H1 (cell line): ENCODE results near the gene EHBP1. TPM values are rescaled to one million over a fixed set of nuclear protein-coding genes. Genes with fewer than 3 reads are reported as not detected.

Experiments
- CTCF ChIA-PET: fragments of 300-600 bp; sonication (Branson Sonifier 250); formaldehyde crosslinking; loops from one replicate; lab custom pipeline; 2021; ENCODE audit not compliant: partially characterized antibody; lab: Charles Lee
- POLR2A ChIA-PET: fragments of 300-600 bp; sonication (Branson Sonifier 250); formaldehyde crosslinking; loops from one replicate; lab custom pipeline; 2021; ENCODE audit warnings: inconsistent platforms; ENCODE audit not compliant: partially characterized antibody; lab: Charles Lee
- DNase-seq, 2 experiments: peaks; one replicate each; pipeline versions ENCODE4 v3.0.0 to v3.0.0-alpha.2; 2010 to 2022; ENCODE audit warnings: low spot score in 2 of 2, low read depth in 1 of 2, mixed read lengths in 1 of 2
- FAIRE-seq: peaks from 2 replicates; lab custom pipeline; 2011; peaks lifted over from hg19 to GRCh38; lab: Jason Lieb, UNC
- H2AFZ ChIP-seq: 2 replicates; pipeline ENCODE4 v1.8.1; 2012; ENCODE audit warnings: low read length, inconsistent platforms
- H2AK5ac ChIP-seq: 2 replicates; pipeline ENCODE4 v1.6.1; 2013; ENCODE audit warnings: low read depth, low read length
- H2BK120ac ChIP-seq: replicated peaks from 2 replicates; pipeline ENCODE3; 2013; ENCODE audit warnings: low read depth, low read length, inconsistent platforms
- H2BK12ac ChIP-seq: 2 replicates; pipeline ENCODE4 v1.6.1; 2013; ENCODE audit warnings: low read depth, low read length
- H2BK15ac ChIP-seq: 2 replicates; pipeline ENCODE4 v1.6.1; 2013; ENCODE audit warnings: low read length
- H2BK20ac ChIP-seq: 2 replicates; pipeline ENCODE4 v1.6.1; 2013; ENCODE audit warnings: low read length
- H2BK5ac ChIP-seq: 2 replicates; pipeline ENCODE4 v1.6.1; 2013; ENCODE audit warnings: low read depth, low read length
- H3K14ac ChIP-seq: 2 replicates; pipeline ENCODE4 v1.6.1; 2013; ENCODE audit warnings: inconsistent platforms; ENCODE audit not compliant: insufficient read length
- H3K18ac ChIP-seq: 2 replicates; pipeline ENCODE4 v1.6.1; 2013; ENCODE audit warnings: low read length; ENCODE audit errors: extremely low read depth
- H3K23ac ChIP-seq: 2 replicates; pipeline ENCODE4 v1.6.1; 2013; ENCODE audit warnings: inconsistent platforms; ENCODE audit not compliant: insufficient read length
- H3K23me2 ChIP-seq: 2 replicates; pipeline ENCODE4 v1.6.1; 2013; ENCODE audit warnings: low read depth, low read length
- H3K27ac ChIP-seq: 2 replicates; pipeline ENCODE4 v1.6.1; 2011; ENCODE audit warnings: low read depth, low read length, inconsistent platforms
- H3K27me3 ChIP-seq, 4 experiments: replicated peaks in 1 of 4; 1 replicate in 1 of 4; 2 replicates in 3 of 4; pipeline versions ENCODE4 v1.6.1 to v1.8.1; 2011 to 2013; ENCODE audit warnings: low read length in 3 of 4, mild to moderate bottlenecking in 3 of 4, inconsistent platforms in 2 of 4, mixed read lengths in 2 of 4, moderate library complexity in 1 of 4; ENCODE audit not compliant: control insufficient read depth in 3 of 4, insufficient read depth in 3 of 4; ENCODE audit errors: extremely low read depth in 1 of 4
- H3K36me3 ChIP-seq, 4 experiments: 2 replicates each; pipeline versions ENCODE4 v1.6.1 to v1.8.1; 2011 to 2013; ENCODE audit warnings: mild to moderate bottlenecking in 4 of 4, low read length in 3 of 4, moderate library complexity in 2 of 4, control low read depth in 1 of 4, inconsistent platforms in 1 of 4; ENCODE audit not compliant: insufficient read depth in 4 of 4, control insufficient read depth in 2 of 4
- H3K4ac ChIP-seq: replicated peaks from 2 replicates; pipeline ENCODE3; 2013; ENCODE audit warnings: low read length, low read depth, mixed read lengths, inconsistent platforms; ENCODE audit not compliant: insufficient read length
- H3K4me1 ChIP-seq, 4 experiments: replicated peaks in 1 of 4; 1 replicate in 1 of 4; 2 replicates in 3 of 4; pipeline versions ENCODE4 v1.6.1 to v1.8.1; 2011 to 2013; ENCODE audit warnings: low read length in 3 of 4, inconsistent platforms in 2 of 4, mixed read lengths in 1 of 4; ENCODE audit not compliant: insufficient read depth in 4 of 4, control insufficient read depth in 3 of 4
- H3K4me2 ChIP-seq, 2 experiments: 2 replicates each; pipeline versions ENCODE4 v1.6.1 to v1.8.1; 2011 to 2013; ENCODE audit warnings: low read depth in 2 of 2, low read length in 2 of 2, control low read depth in 1 of 2, inconsistent platforms in 1 of 2, mild to moderate bottlenecking in 1 of 2; ENCODE audit not compliant: insufficient read depth in 1 of 2
- H3K4me3 ChIP-seq, 4 experiments: fragments of 200-600, 300-600 bp in 1 of 4; sonication (generic), shearing (Covaris generic), sonication (Bioruptor Twin) in 1 of 4; 2 replicates each; pipeline versions ENCODE4 v1.5.1 to v1.8.1; 2011 to 2016; ENCODE audit warnings: low read length in 4 of 4, low read depth in 3 of 4, control low read depth in 2 of 4, inconsistent platforms in 2 of 4, mild to moderate bottlenecking in 2 of 4, mixed read lengths in 1 of 4, moderate library complexity in 1 of 4; ENCODE audit not compliant: insufficient read depth in 2 of 4; ENCODE audit errors: extremely low read depth in 1 of 4
- H3K56ac ChIP-seq: replicated peaks from 2 replicates; pipeline ENCODE3; 2013; ENCODE audit warnings: low read depth, mild to moderate bottlenecking, mixed read lengths, low read length, inconsistent platforms; ENCODE audit not compliant: insufficient read length
- H3K79me1 ChIP-seq: 2 replicates; pipeline ENCODE4 v1.6.1; 2013; ENCODE audit warnings: low read depth, low read length, control low read depth
- H3K79me2 ChIP-seq, 2 experiments: 2 replicates each; pipeline versions ENCODE4 v1.6.1 to v1.8.1; 2012 to 2013; ENCODE audit warnings: low read length in 2 of 2, mild to moderate bottlenecking in 2 of 2, inconsistent platforms in 1 of 2; ENCODE audit not compliant: insufficient read depth in 2 of 2, control insufficient read depth in 1 of 2
- H3K9ac ChIP-seq, 4 experiments: replicated peaks in 1 of 4; 1 replicate in 1 of 4; 2 replicates in 3 of 4; pipeline versions ENCODE4 v1.6.1 to v1.8.1; 2011 to 2013; ENCODE audit warnings: low read depth in 3 of 4, low read length in 3 of 4, control low read depth in 2 of 4, mild to moderate bottlenecking in 2 of 4, moderate library complexity in 2 of 4, inconsistent platforms in 1 of 4; ENCODE audit errors: extremely low read depth in 1 of 4
- H3K9me3 ChIP-seq, 2 experiments: 2 replicates each; pipeline versions ENCODE4 v1.6.1 to v1.8.1; 2012 to 2013; ENCODE audit warnings: mild to moderate bottlenecking in 2 of 2, moderate library complexity in 2 of 2, control low read depth in 1 of 2, inconsistent platforms in 1 of 2, low read depth in 1 of 2, low read length in 1 of 2, mixed read lengths in 1 of 2; ENCODE audit not compliant: insufficient read depth in 2 of 2
- H4K20me1 ChIP-seq, 2 experiments: replicated peaks in 1 of 2; 2 replicates each; pipeline versions ENCODE3 to v1.8.1; 2011 to 2013; ENCODE audit warnings: inconsistent platforms in 2 of 2, low read length in 2 of 2, mild to moderate bottlenecking in 1 of 2; ENCODE audit not compliant: insufficient read depth in 2 of 2, control insufficient read depth in 1 of 2
- H4K5ac ChIP-seq: 2 replicates; pipeline ENCODE4 v1.6.1; 2013; ENCODE audit warnings: low read length, low read depth, mixed read lengths, inconsistent platforms; ENCODE audit not compliant: insufficient read length
- H4K8ac ChIP-seq: 2 replicates; pipeline ENCODE4 v1.8.0; 2013; ENCODE audit warnings: mild to moderate bottlenecking, moderate library complexity, low read length, inconsistent platforms; ENCODE audit not compliant: insufficient read depth; ENCODE audit errors: extremely low read depth
- H4K91ac ChIP-seq: replicated peaks from 2 replicates; pipeline ENCODE3; 2013; ENCODE audit warnings: low read length, mixed read lengths, inconsistent platforms; ENCODE audit not compliant: insufficient read length
- CEBPB ChIP-seq: IDR thresholded peaks from 2 replicates; pipeline ENCODE4 v1.6.1; 2012; ENCODE audit warnings: low read depth, low read length
- CREB1 ChIP-seq: IDR thresholded peaks from 2 replicates; pipeline ENCODE4 v1.6.1; 2012; ENCODE audit warnings: inconsistent platforms
- CTBP2 ChIP-seq: IDR thresholded peaks from 2 replicates; pipeline ENCODE4 v1.7.0; 2011; ENCODE audit warnings: borderline replicate concordance, mild to moderate bottlenecking, moderate library complexity, mixed read lengths, low read length; ENCODE audit not compliant: insufficient read depth, insufficient read length
- JUN ChIP-seq: IDR thresholded peaks from 2 replicates; pipeline ENCODE4 v1.6.1; 2011; ENCODE audit warnings: low read depth, mild to moderate bottlenecking, improper control_type of control experiment, low read length
- NANOG ChIP-seq: IDR thresholded peaks from 2 replicates; pipeline ENCODE4 v1.6.1; 2011; ENCODE audit warnings: low read length, low read depth, mild to moderate bottlenecking, inconsistent platforms; ENCODE audit not compliant: insufficient read depth, poor library complexity, severe bottlenecking
- POLR2A ChIP-seq, 2 experiments: IDR thresholded peaks; 1 replicate in 1 of 2; 2 replicates in 1 of 2; pipeline ENCODE4 v1.6.1; 2011; ENCODE audit warnings: low read depth in 2 of 2, low read length in 2 of 2, mild to moderate bottlenecking in 2 of 2; ENCODE audit errors: control extremely low read depth in 1 of 2
- SIRT6 ChIP-seq: IDR thresholded peaks from one replicate; pipeline ENCODE4 v1.7.1; 2012; ENCODE audit warnings: low read length, inconsistent platforms
- SUZ12 ChIP-seq: fragments of 200-600 bp; sonication (generic); IDR thresholded peaks from 2 replicates; pipeline ENCODE4 v1.6.1; 2012; ENCODE audit warnings: mild to moderate bottlenecking, inconsistent platforms, low read length, moderate library complexity, mixed read lengths
- TAF1 ChIP-seq: IDR thresholded peaks from 2 replicates; pipeline ENCODE4 v1.6.1; 2011; ENCODE audit warnings: mild to moderate bottlenecking, low read depth, low read length
- WGBS, 2 experiments: shearing (Covaris generic) in 1 of 2; methylation state at CpG; one replicate each; pipeline versions ENCODE4 v1.1.6 to v1.1.7; 2013 to 2015; ENCODE audit warnings: low lambda C conversion rate in 2 of 2, mixed read lengths in 2 of 2, inconsistent platforms in 1 of 2, low coverage in 1 of 2, missing lambda C conversion rate in 1 of 2; ENCODE audit not compliant: insufficient replicate concordance in 2 of 2, insufficient coverage in 1 of 2, insufficient read length in 1 of 2; ENCODE audit errors: extremely low coverage in 1 of 2, missing lambda C conversion rate in 1 of 2; 5-methylcytosine and 5-hydroxymethylcytosine counted together
- polyA plus RNA-seq, 7 experiments: library from polyadenylated mRNA; depleted of rRNA in 3 of 7; stranded (reverse) in 5 of 7; unstranded in 2 of 7; fragments of >200 nt in 5 of 7; fragments of 200-250 nt in 2 of 7; gene quantifications; 1 replicate in 5 of 7; 2 replicates in 1 of 7; 4 replicates in 1 of 7; pipeline versions ENCODE4 v1.2.1 to v1.2.3, GENCODE V29; 2011 to 2013; ENCODE audit warnings: missing spikeins in 2 of 7, mixed read lengths in 2 of 7
- total RNA-seq: library from RNA; stranded (reverse); fragmentation: NEBNext Ultra II Directional; extraction: Animal tissue kit (Norgen Biotek cat#: 25700); gene quantifications from 2 replicates; pipeline ENCODE4 v1.2.1, GENCODE V29; 2021

EHBP1 gene
- total and polyA plus RNA-seq, 2 of the 8 experiments (the other 6 are each of a cell fraction or from before 2014, with no cell fraction given) = 12.0 to 64.1 TPM

DNA sequence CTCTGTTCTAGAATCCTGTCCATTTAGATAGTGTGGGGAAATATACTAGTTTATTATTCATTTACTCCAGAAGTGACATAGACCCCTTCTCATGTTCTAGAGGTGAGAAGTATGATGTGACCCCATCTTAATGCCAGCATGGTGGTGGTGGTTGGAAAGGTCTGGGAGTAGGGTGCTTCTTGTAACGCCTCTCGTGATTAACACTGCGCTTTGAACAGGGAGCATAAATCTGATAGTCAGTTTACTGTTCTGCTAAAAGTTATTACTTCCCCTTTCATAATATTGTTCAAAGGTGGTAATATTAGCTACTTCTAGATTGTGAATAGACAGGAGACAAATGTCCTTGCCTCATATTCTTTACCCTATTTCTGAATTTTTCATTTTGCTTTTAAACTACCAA, 35.6 kb downstream of the EHBP1 start:
- Histone ChIP-seq H2AFZ (no peak overlapping the region), H3K23ac (no peak overlapping the region), H4K91ac (no peak overlapping the region), H3K23me2 (no peaks in the 10 kb centered on the region; the same call in 1 of the 2 replicates), H2BK12ac (no peak overlapping the region), H2BK120ac (no peak overlapping the region), H3K79me1 (no peaks in the 10 kb centered on the region), H3K79me2 (peaks cover 0 to 95% of the 10 kb centered on the region in 2 experiments; a peak in 2 of 4 replicates), H4K8ac (no peak overlapping the region), H3K9me3 (no peaks in the 10 kb centered on the region), H3K18ac (no peak overlapping the region), H2AK5ac (no peak overlapping the region), H3K4me2 (no peak overlapping the region), H2BK5ac (no peak overlapping the region), H3K4ac (no peak overlapping the region), H3K27ac (no peak overlapping the region), H3K4me3 (no peak overlapping the region), H3K14ac (no peak overlapping the region), H3K4me1 (peaks cover 0 to 16% (median 11%) of the 10 kb centered on the region in 4 experiments; a peak in 4 of 7 replicates), H4K5ac (no peak overlapping the region), H2BK20ac (no peak overlapping the region), H4K20me1 (no peaks in the 10 kb centered on the region), H3K27me3 (no peaks in the 10 kb centered on the region), H2BK15ac (no peak overlapping the region), H3K9ac (no peak overlapping the region), H3K36me3 (no peaks in the 10 kb centered on the region), H3K56ac (no peak overlapping the region)
- DNase-seq = no peak
- POLR2A ChIA-PET = no interaction called here
- TF ChIP-seq CEBPB = no peak
- TF ChIP-seq JUN = no peak
- no peak for TF ChIP-seq SUZ12
- no peak for TF ChIP-seq CREB1
- no peak for TF ChIP-seq CTBP2
- no peak for TF ChIP-seq NANOG
- no peak for TF ChIP-seq SIRT6
- no peak for TF ChIP-seq POLR2A (IDR thresholded peaks at IDR 0.05; ENCODE audit: control extremely low read depth in 1 of 2, low read depth in 2 of 2, low read length in 2 of 2)
- no peak for TF ChIP-seq TAF1
- FAIRE-seq = no peak
- CTCF ChIA-PET = no interaction called here
- 94% methylated on average over 3 of the region's 3 CpGs; no CpG with 5 or more reads in 1 of the 2 experiments for WGBS, 2 experiments
